Type B pancreatic cell (in vitro differentiated cells): Measurements from ENCODE around the gene ALKBH4. TPM values are rescaled to one million over a fixed set of nuclear protein-coding genes. Genes with fewer than 3 reads are reported as not detected.

Experiments
- DNase-seq: peaks from one replicate; pipeline ENCODE4 v3.0.0; 2021; ENCODE audit warnings: mixed read lengths; ENCODE audit not compliant: unreplicated experiment; ENCODE audit errors: extremely low spot score
- H3K27ac Mint-ChIP-seq: 2 replicates; pipeline ENCODE4 v1.8.0; 2021; ENCODE audit warnings: mild to moderate bottlenecking, mixed read lengths
- H3K27me3 Mint-ChIP-seq: 2 replicates; pipeline ENCODE4 v1.8.0; 2021; ENCODE audit warnings: mixed read lengths
- H3K36me3 Mint-ChIP-seq: 2 replicates; pipeline ENCODE4 v1.8.0; 2021; ENCODE audit warnings: mixed read lengths
- H3K4me1 Mint-ChIP-seq: one replicate; pipeline ENCODE4 v1.8.0; 2021; ENCODE audit warnings: mixed read lengths; ENCODE audit not compliant: unreplicated experiment
- H3K4me3 Mint-ChIP-seq: 2 replicates; pipeline ENCODE4 v1.8.0; 2021; ENCODE audit warnings: mild to moderate bottlenecking, mixed read lengths
- H3K9me3 Mint-ChIP-seq: 2 replicates; pipeline ENCODE4 v1.8.0; 2021; ENCODE audit warnings: mixed read lengths
- total RNA-seq: library from RNA; stranded (reverse); gene quantifications from 2 replicates; pipeline ENCODE4 v1.2.1, GENCODE V29; 2021; ENCODE audit warnings: low replicate concordance
- TF ChIP-seq, protein P1 (sequence below): fragments of 200-600 bp; sonication (generic); conservative IDR thresholded peaks from 2 replicates; pipeline ENCODE4 v1.5.0; 2021; ENCODE audit warnings: antibody characterized with exemption, mild to moderate bottlenecking

ALKBH4 gene
- total RNA-seq, 1 donor from 2014 or later, result 13.3 TPM

DNA sequence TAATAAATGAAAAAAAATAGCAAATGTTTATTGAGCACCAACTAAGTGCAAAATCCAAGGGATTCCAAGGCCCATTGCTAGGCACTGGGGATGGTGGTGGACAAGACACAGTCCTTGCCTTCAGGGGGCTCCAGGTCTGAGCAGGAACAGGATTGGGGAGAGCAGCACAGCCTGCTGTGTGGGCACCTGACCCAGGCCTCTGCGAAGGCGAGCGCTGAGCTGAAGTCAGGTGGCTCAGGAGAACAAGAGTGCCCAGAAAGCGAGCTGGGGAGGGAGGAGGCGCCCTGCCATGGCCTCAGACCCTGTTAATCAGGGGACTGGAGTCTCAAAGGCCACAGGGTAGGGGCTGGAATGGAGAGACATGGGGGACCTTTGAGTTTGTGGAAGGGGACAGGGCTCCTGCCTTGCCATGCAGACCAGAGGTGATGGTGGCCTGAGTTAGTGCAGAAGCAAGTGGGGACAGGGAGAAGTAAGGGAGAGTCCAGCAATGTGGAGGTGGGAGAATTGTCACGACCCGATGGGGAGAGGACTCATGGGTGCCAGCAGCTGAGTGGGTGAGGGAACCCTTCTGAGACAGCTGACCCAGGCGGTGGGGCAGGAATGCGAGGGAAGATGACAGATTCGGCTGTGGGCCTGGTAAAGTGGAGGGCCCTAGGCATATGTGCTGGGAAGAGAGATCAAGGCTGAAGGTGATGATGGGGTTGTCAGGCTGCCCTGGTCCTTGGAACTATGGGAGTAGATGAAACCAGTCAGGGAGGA is 35.3 kb downstream of the ALKBH4 start:
- H3K27me3 Mint-ChIP-seq, result no peaks in the 10 kb centered on the region
- no peak for DNase-seq
- H3K36me3 Mint-ChIP-seq, result no peaks in the 10 kb centered on the region
- H3K9me3 Mint-ChIP-seq, result no peaks in the 10 kb centered on the region
- H3K4me1 Mint-ChIP-seq, result peaks cover 6% of the 10 kb centered on the region
- no peak overlapping the region for H3K27ac Mint-ChIP-seq
- H3K4me3 Mint-ChIP-seq, result no peak overlapping the region
- TF ChIP-seq, protein P1, sequence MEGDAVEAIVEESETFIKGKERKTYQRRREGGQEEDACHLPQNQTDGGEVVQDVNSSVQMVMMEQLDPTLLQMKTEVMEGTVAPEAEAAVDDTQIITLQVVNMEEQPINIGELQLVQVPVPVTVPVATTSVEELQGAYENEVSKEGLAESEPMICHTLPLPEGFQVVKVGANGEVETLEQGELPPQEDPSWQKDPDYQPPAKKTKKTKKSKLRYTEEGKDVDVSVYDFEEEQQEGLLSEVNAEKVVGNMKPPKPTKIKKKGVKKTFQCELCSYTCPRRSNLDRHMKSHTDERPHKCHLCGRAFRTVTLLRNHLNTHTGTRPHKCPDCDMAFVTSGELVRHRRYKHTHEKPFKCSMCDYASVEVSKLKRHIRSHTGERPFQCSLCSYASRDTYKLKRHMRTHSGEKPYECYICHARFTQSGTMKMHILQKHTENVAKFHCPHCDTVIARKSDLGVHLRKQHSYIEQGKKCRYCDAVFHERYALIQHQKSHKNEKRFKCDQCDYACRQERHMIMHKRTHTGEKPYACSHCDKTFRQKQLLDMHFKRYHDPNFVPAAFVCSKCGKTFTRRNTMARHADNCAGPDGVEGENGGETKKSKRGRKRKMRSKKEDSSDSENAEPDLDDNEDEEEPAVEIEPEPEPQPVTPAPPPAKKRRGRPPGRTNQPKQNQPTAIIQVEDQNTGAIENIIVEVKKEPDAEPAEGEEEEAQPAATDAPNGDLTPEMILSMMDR, result no peak

DNA sequence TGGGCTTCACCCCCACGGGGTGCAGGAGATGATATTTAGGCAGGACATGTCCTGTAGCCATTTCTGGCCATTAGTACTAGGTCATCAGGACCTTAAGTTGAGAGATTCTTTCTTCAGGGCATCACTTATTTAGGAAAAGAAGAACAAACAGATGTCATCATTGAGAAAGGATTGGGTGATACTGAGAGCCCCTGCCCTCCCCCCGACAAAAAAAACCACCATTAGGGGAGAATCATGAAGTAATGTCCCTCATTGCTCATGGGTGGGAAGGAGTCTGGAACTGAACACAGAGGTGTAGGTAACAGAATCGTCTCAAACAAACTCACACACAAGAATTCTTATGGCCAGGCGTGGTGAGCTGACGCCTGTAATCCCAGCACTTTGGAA is 37.7 kb downstream of the ALKBH4 start:
- no peaks in the 10 kb centered on the region for H3K36me3 Mint-ChIP-seq
- no peak overlapping the region for H3K4me3 Mint-ChIP-seq
- peaks cover 4% of the 10 kb centered on the region for H3K4me1 Mint-ChIP-seq
- H3K27ac Mint-ChIP-seq, result no peak overlapping the region
- H3K9me3 Mint-ChIP-seq, result no peaks in the 10 kb centered on the region
- TF ChIP-seq, protein P1, result no peak
- DNase-seq, result no peak
- H3K27me3 Mint-ChIP-seq, result no peaks in the 10 kb centered on the region

GRCh38 chr7:102426268-102427018 is 38.2 kb downstream of the ALKBH4 start:
- no peak for DNase-seq
- no peak overlapping the region for H3K4me3 Mint-ChIP-seq
- no peaks in the 10 kb centered on the region for H3K27me3 Mint-ChIP-seq
- H3K27ac Mint-ChIP-seq, result no peak overlapping the region
- H3K36me3 Mint-ChIP-seq, result no peaks in the 10 kb centered on the region
- TF ChIP-seq, protein P1, result no peak
- no peaks in the 10 kb centered on the region for H3K9me3 Mint-ChIP-seq
- no peaks in the 10 kb centered on the region for H3K4me1 Mint-ChIP-seq

DNA sequence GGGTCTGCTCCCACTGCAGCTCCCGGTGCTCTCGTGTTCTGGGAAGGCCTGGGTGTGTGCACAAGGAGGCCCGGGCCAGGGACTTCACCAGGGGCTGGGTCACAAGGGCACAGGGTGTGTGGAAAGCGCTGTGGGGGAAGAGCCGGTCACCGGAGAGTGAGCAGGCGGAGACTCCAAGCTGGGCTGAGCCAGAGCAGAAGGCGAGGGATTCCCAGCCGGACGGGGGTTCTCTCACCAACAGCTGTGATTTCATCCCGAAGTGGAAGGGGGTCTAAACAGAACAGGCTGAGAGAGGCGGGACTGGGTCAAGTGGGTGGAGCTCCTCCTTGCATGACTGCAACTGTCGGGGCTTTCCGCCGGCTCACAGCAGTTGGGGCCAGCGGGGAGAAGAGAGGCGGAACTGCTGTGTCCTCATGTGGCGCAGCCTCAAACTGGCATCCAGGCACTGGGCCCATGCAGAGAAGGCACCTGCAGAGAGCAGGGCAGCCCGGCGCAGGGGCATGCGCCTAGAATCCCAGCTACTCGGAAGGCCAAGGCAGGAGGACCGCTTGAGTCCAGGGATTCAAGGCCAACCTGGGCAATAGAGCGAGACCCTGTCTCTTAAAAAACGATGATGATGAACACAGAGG is 38.9 kb downstream of the ALKBH4 start:
- no peaks in the 10 kb centered on the region for H3K9me3 Mint-ChIP-seq
- no peak overlapping the region for H3K4me3 Mint-ChIP-seq
- TF ChIP-seq, protein P1, result no peak
- H3K4me1 Mint-ChIP-seq, result no peaks in the 10 kb centered on the region
- peaks cover 3% of the 10 kb centered on the region for H3K36me3 Mint-ChIP-seq
- no peaks in the 10 kb centered on the region for H3K27me3 Mint-ChIP-seq
- DNase-seq, result no peak
- H3K27ac Mint-ChIP-seq, result no peak overlapping the region

DNA sequence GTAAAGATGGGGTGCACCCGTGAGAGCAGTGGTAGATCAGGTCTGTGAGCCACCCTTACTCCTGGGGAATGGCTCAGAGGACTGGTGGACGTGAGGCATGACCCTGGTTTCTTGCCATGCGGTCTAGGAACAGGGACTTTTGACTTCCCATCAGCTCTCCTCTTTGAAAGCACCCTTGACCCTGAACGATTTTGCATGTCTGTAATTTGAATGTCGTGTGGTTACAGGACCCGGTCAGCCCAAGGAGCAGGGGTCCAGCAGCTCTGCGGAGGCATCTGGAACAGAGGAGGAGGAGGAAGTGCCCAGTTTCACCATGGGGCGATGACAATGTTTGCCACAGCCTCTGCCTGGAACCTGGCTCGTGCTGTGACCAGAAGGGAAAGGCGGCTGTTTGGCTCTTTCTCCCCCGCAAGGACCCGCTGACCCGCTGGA is 39.9 kb downstream of the ALKBH4 start:
- Mint-ChIP-seq H3K4me1 (no peaks in the 10 kb centered on the region), H3K9me3 (no peaks in the 10 kb centered on the region), H3K27me3 (no peaks in the 10 kb centered on the region), H3K27ac (no peak overlapping the region), H3K36me3 (peaks cover 11% of the 10 kb centered on the region), H3K4me3 (no peak overlapping the region)
- TF ChIP-seq, protein P1, result no peak
- DNase-seq, result no peak
